ENCODE results near the gene SELENOH. TPM values are rescaled to one million over a fixed set of nuclear protein-coding genes. Genes with fewer than 3 reads are reported as not detected.
A peak's percentile ranks its signal among the peaks of the same experiment; 100 is the strongest.

The SELENOH gene
- total and polyA plus RNA-seq, 3 experiments from 2014 or later, result 201 to 276 (median 272) TPM

- no peak for DNase-seq
- H3K4me1 ChIP-seq (ENCODE audit: insufficient read depth, low read length), result no peaks in the 10 kb centered on the region
- H3K9me3 ChIP-seq (ENCODE audit: low read length), result no peaks in the 10 kb centered on the region
- H3K27ac Mint-ChIP-seq, result no peak overlapping the region
- H3K4me1 Mint-ChIP-seq, result peaks cover 3 to 14% (median 5%) of the 10 kb centered on the region in 3 donors
- ChIA-PET CTCF (interaction anchor here (1.1 kb wide), 1 partner anchor 9 kb away, joined by 4 read pairs; no protein-coding TSS in a partner anchor), POLR2A (no interaction called here)
- H3K27me3 Mint-ChIP-seq, result peaks cover 0 to 1% of the 10 kb centered on the region in 2 donors
- peaks cover 0 to 7% (median 0%) of the 10 kb centered on the region in 3 donors for H3K36me3 Mint-ChIP-seq
- H3K36me3 ChIP-seq (ENCODE audit: insufficient read depth, low read length), result no peaks in the 10 kb centered on the region
- H3K27ac ChIP-seq (ENCODE audit: low read depth, low read length), result no peak overlapping the region
- no peaks in the 10 kb centered on the region for H3K9me3 Mint-ChIP-seq
- H3K27me3 ChIP-seq (ENCODE audit: insufficient read depth, low read length, poor library complexity, severe bottlenecking), result no peaks in the 10 kb centered on the region
- no peak overlapping the region for H3K4me3 Mint-ChIP-seq
- no peak overlapping the region for H3K4me3 ChIP-seq (ENCODE audit: low read length)
Measured at GRCh38 chr11:57776031-57776521, 34.8 kb downstream of the SELENOH start.

GRCh38 chr11:57776577-57777210 lies 35.4 kb downstream of the SELENOH start:
- Mint-ChIP-seq H3K36me3 (peaks cover 0 to 5% (median 0%) of the 10 kb centered on the region in 3 donors), H3K27me3 (peaks cover 0 to 1% of the 10 kb centered on the region in 2 donors), H3K9me3 (no peaks in the 10 kb centered on the region), H3K4me1 (peaks cover 3 to 18% (median 10%) of the 10 kb centered on the region in 3 donors), H3K4me3 (no peak overlapping the region), H3K27ac (peak overlapping the region in 1 of 8 donors; percentile 69)
- POLR2A ChIA-PET, result no interaction called here
- CTCF ChIA-PET, result interaction anchor here (1.1 kb wide), 1 partner anchor 8 kb away, joined by 4 read pairs; no protein-coding TSS in a partner anchor
- Histone ChIP-seq H3K9me3 (ENCODE audit: low read length) (no peaks in the 10 kb centered on the region), H3K36me3 (ENCODE audit: insufficient read depth, low read length) (no peaks in the 10 kb centered on the region), H3K27me3 (ENCODE audit: insufficient read depth, low read length, poor library complexity, severe bottlenecking) (no peaks in the 10 kb centered on the region), H3K4me3 (ENCODE audit: low read length) (no peak overlapping the region), H3K27ac (ENCODE audit: low read depth, low read length) (no peak overlapping the region), H3K4me1 (ENCODE audit: insufficient read depth, low read length) (no peaks in the 10 kb centered on the region)
- DNase-seq, result no peak

GRCh38 chr11:57777969-57778317 lies 36.7 kb downstream of the SELENOH start:
- ChIA-PET CTCF (interaction anchor here (1.5 kb wide), 1 partner anchor 22 kb away, joined by 3 read pairs; no protein-coding TSS in a partner anchor), POLR2A (no interaction called here)
- H3K9me3 ChIP-seq (ENCODE audit: low read length), result no peaks in the 10 kb centered on the region
- no peak for DNase-seq
- peaks cover 5 to 20% (median 11%) of the 10 kb centered on the region in 3 donors for H3K4me1 Mint-ChIP-seq
- H3K4me1 ChIP-seq (ENCODE audit: insufficient read depth, low read length), result no peaks in the 10 kb centered on the region
- peaks cover 0 to 6% (median 0%) of the 10 kb centered on the region in 3 donors for H3K36me3 Mint-ChIP-seq
- no peaks in the 10 kb centered on the region for H3K36me3 ChIP-seq (ENCODE audit: insufficient read depth, low read length)
- H3K27me3 ChIP-seq (ENCODE audit: insufficient read depth, low read length, poor library complexity, severe bottlenecking), result no peaks in the 10 kb centered on the region
- no peak overlapping the region for H3K27ac Mint-ChIP-seq
- H3K9me3 Mint-ChIP-seq, result no peaks in the 10 kb centered on the region
- H3K27me3 Mint-ChIP-seq, result peaks cover 0 to 1% of the 10 kb centered on the region in 2 donors
- peak overlapping the region in 1 of 7 donors; percentile 65 for H3K4me3 Mint-ChIP-seq
- no peak overlapping the region for H3K4me3 ChIP-seq (ENCODE audit: low read length)
- no peak overlapping the region for H3K27ac ChIP-seq (ENCODE audit: low read depth, low read length)

- Histone ChIP-seq H3K4me3 (ENCODE audit: low read length) (no peak overlapping the region), H3K36me3 (ENCODE audit: insufficient read depth, low read length) (no peaks in the 10 kb centered on the region), H3K27ac (ENCODE audit: low read depth, low read length) (no peak overlapping the region), H3K27me3 (ENCODE audit: insufficient read depth, low read length, poor library complexity, severe bottlenecking) (no peaks in the 10 kb centered on the region), H3K4me1 (ENCODE audit: insufficient read depth, low read length) (no peaks in the 10 kb centered on the region), H3K9me3 (ENCODE audit: low read length) (no peaks in the 10 kb centered on the region)
- Mint-ChIP-seq H3K4me1 (peaks cover 5 to 20% (median 11%) of the 10 kb centered on the region in 3 donors), H3K4me3 (no peak overlapping the region), H3K27me3 (peaks cover 0 to 1% of the 10 kb centered on the region in 2 donors), H3K9me3 (no peaks in the 10 kb centered on the region), H3K36me3 (peaks cover 0 to 6% (median 0%) of the 10 kb centered on the region in 3 donors), H3K27ac (peak overlapping the region in 2 of 8 donors; percentile 44 to 45)
- CTCF ChIA-PET, result interaction anchor here (1.5 kb wide), 1 partner anchor 22 kb away, joined by 3 read pairs; no protein-coding TSS in a partner anchor
- DNase-seq, result no peak
- POLR2A ChIA-PET, result no interaction called here
Measured at GRCh38 chr11:57778318-57779037, 37.2 kb downstream of the SELENOH start.

GRCh38 chr11:57779276-57779675 lies 38.0 kb downstream of the SELENOH start:
- CTCF ChIA-PET, result no interaction called here
- peaks cover 0 to 1% of the 10 kb centered on the region in 2 donors for H3K27me3 Mint-ChIP-seq
- Histone ChIP-seq H3K27me3 (ENCODE audit: insufficient read depth, low read length, poor library complexity, severe bottlenecking) (no peaks in the 10 kb centered on the region), H3K4me3 (ENCODE audit: low read length) (no peak overlapping the region), H3K4me1 (ENCODE audit: insufficient read depth, low read length) (no peaks in the 10 kb centered on the region), H3K27ac (ENCODE audit: low read depth, low read length) (no peak overlapping the region), H3K36me3 (ENCODE audit: insufficient read depth, low read length) (no peaks in the 10 kb centered on the region), H3K9me3 (ENCODE audit: low read length) (no peaks in the 10 kb centered on the region)
- peak overlapping the region in 1 of 8 donors; percentile 64 for H3K27ac Mint-ChIP-seq
- POLR2A ChIA-PET, result no interaction called here
- no peak overlapping the region for H3K4me3 Mint-ChIP-seq
- peaks cover 5 to 20% (median 11%) of the 10 kb centered on the region in 3 donors for H3K4me1 Mint-ChIP-seq
- H3K9me3 Mint-ChIP-seq, result no peaks in the 10 kb centered on the region
- DNase-seq, result no peak
- H3K36me3 Mint-ChIP-seq, result peaks cover 0 to 5% (median 0%) of the 10 kb centered on the region in 3 donors

GRCh38 chr11:57781529-57781943 lies 40.2 kb downstream of the SELENOH start:
- Mint-ChIP-seq H3K27ac (peak overlapping the region in 1 of 8 donors; percentile 21), H3K27me3 (no peaks in the 10 kb centered on the region), H3K36me3 (peaks cover 0 to 4% (median 0%) of the 10 kb centered on the region in 3 donors), H3K4me1 (peaks cover 2 to 14% (median 5%) of the 10 kb centered on the region in 3 donors), H3K9me3 (no peaks in the 10 kb centered on the region), H3K4me3 (no peak overlapping the region)
- Histone ChIP-seq H3K4me1 (ENCODE audit: insufficient read depth, low read length) (no peaks in the 10 kb centered on the region), H3K4me3 (ENCODE audit: low read length) (no peak overlapping the region), H3K27me3 (ENCODE audit: insufficient read depth, low read length, poor library complexity, severe bottlenecking) (no peaks in the 10 kb centered on the region), H3K27ac (ENCODE audit: low read depth, low read length) (no peak overlapping the region), H3K36me3 (ENCODE audit: insufficient read depth, low read length) (no peaks in the 10 kb centered on the region), H3K9me3 (ENCODE audit: low read length) (no peaks in the 10 kb centered on the region)
- ChIA-PET POLR2A (no interaction called here), CTCF (interaction anchor here (0.7 kb wide), 1 partner anchor 19 kb away, joined by 3 read pairs; no protein-coding TSS in a partner anchor)
- DNase-seq, result no peak

- ChIA-PET POLR2A (no interaction called here), CTCF (interaction anchor here (0.9 to 1.2 kb wide), 3 partner anchors 9 to 292 kb away, joined by 3 to 4 read pairs (median 3); no protein-coding TSS in a partner anchor)
- Mint-ChIP-seq H3K27me3 (no peaks in the 10 kb centered on the region), H3K9me3 (no peaks in the 10 kb centered on the region), H3K4me3 (no peak overlapping the region), H3K4me1 (peaks cover 2 to 6% (median 5%) of the 10 kb centered on the region in 3 donors), H3K36me3 (peaks cover 0 to 3% (median 1%) of the 10 kb centered on the region in 3 donors), H3K27ac (no peak overlapping the region)
- no peak for DNase-seq
- Histone ChIP-seq H3K4me1 (ENCODE audit: insufficient read depth, low read length) (no peaks in the 10 kb centered on the region), H3K36me3 (ENCODE audit: insufficient read depth, low read length) (no peaks in the 10 kb centered on the region), H3K4me3 (ENCODE audit: low read length) (no peak overlapping the region), H3K27me3 (ENCODE audit: insufficient read depth, low read length, poor library complexity, severe bottlenecking) (no peaks in the 10 kb centered on the region), H3K9me3 (ENCODE audit: low read length) (no peaks in the 10 kb centered on the region), H3K27ac (ENCODE audit: low read depth, low read length) (no peak overlapping the region)
Measured at GRCh38 chr11:57785072-57785471, 43.8 kb downstream of the SELENOH start.

- Histone ChIP-seq H3K9me3 (ENCODE audit: low read length) (no peaks in the 10 kb centered on the region), H3K4me3 (ENCODE audit: low read length) (no peak overlapping the region), H3K36me3 (ENCODE audit: insufficient read depth, low read length) (no peaks in the 10 kb centered on the region), H3K27ac (ENCODE audit: low read depth, low read length) (no peak overlapping the region), H3K27me3 (ENCODE audit: insufficient read depth, low read length, poor library complexity, severe bottlenecking) (no peaks in the 10 kb centered on the region), H3K4me1 (ENCODE audit: insufficient read depth, low read length) (peaks cover 7% of the 10 kb centered on the region)
- H3K27me3 Mint-ChIP-seq, result no peaks in the 10 kb centered on the region
- peaks cover 0 to 3% (median 1%) of the 10 kb centered on the region in 3 donors for H3K36me3 Mint-ChIP-seq
- no peak for DNase-seq
- H3K4me1 Mint-ChIP-seq, result peaks cover 9 to 12% (median 11%) of the 10 kb centered on the region in 3 donors
- peak overlapping the region in 1 of 8 donors; percentile 18 for H3K27ac Mint-ChIP-seq
- ChIA-PET CTCF (interaction anchor here (1.1 kb wide), 1 partner anchor 14 kb away, joined by 3 read pairs; no protein-coding TSS in a partner anchor), POLR2A (no interaction called here)
- no peak overlapping the region for H3K4me3 Mint-ChIP-seq
- H3K9me3 Mint-ChIP-seq, result no peaks in the 10 kb centered on the region
Measured at GRCh38 chr11:57786436-57786835, 45.1 kb downstream of the SELENOH start.

All from CD8-positive, alpha-beta memory T cell (primary cell).